ENCODE measurements around the gene CYP27A1.

CYP27A1 gene

DNA sequence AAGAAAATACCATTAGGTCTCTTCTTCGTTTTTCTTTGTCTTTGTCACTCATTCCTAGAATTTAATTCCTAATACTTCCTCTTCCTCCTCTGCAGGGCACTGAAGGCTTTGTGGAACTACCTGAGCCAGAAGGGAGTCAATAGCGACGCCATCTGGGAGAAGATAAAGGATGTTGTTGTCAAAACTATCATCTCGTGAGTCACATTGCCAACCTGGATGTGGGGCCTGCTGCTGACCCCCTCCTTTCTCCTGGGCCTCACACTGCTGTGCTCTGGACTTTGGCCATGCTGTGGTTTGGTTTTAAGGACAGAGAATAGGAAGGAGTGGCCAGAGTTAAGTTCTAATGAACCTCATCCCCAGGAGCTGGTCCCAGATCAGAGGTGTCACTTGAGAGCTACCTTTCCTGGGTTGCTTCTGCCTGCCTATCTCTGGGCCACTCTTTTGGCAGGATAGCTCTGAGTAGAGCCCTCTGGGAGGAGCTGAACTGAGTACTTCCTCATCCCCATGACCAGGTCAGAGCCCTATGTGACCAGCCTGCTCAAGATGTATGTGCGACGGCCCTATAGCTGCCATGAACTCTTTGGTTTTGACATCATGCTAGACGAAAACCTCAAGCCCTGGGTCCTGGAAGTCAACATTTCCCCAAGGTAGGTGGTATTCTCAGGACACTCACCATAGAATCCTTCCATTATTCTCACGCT lies 33.1 kb upstream of the CYP27A1 start:
- ChIA-PET CTCF (interaction anchor here (1.3 kb wide), 1 partner anchor 99 kb away, joined by 4 read pairs; no protein-coding TSS in a partner anchor), POLR2A (no interaction called here)
- TF ChIP-seq NFRKB (IDR thresholded peaks at IDR 0.05) (no peak), BHLHE40 (IDR thresholded peaks at IDR 0.05; ENCODE audit: borderline replicate concordance) (no peak), ELF4 (IDR thresholded peaks at IDR 0.05) (no peak), SUZ12 (IDR thresholded peaks at IDR 0.05) (no peak), ZNF384 (IDR thresholded peaks at IDR 0.05) (no peak), FOXA1 (IDR thresholded peaks at IDR 0.05) (no peak), FOXM1 (IDR thresholded peaks at IDR 0.05; ENCODE audit: borderline replicate concordance) (no peak), SP1 (IDR thresholded peaks at IDR 0.05) (no peak), HDGF (IDR thresholded peaks at IDR 0.05; ENCODE audit: borderline replicate concordance) (no peak), TARDBP (IDR thresholded peaks at IDR 0.05) (no peak), CTBP1 (IDR thresholded peaks at IDR 0.05; ENCODE audit: borderline replicate concordance) (no peak), ARNT (IDR thresholded peaks at IDR 0.05) (no peak), LEF1 (IDR thresholded peaks at IDR 0.05; ENCODE audit: borderline replicate concordance) (no peak)
- TF ChIP-seq, protein P1, sequence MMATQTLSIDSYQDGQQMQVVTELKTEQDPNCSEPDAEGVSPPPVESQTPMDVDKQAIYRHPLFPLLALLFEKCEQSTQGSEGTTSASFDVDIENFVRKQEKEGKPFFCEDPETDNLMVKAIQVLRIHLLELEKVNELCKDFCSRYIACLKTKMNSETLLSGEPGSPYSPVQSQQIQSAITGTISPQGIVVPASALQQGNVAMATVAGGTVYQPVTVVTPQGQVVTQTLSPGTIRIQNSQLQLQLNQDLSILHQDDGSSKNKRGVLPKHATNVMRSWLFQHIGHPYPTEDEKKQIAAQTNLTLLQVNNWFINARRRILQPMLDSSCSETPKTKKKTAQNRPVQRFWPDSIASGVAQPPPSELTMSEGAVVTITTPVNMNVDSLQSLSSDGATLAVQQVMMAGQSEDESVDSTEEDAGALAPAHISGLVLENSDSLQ (IDR thresholded peaks at IDR 0.05) = no peak
- DNase-seq (ENCODE audit: extremely low spot score) = no peak

DNA sequence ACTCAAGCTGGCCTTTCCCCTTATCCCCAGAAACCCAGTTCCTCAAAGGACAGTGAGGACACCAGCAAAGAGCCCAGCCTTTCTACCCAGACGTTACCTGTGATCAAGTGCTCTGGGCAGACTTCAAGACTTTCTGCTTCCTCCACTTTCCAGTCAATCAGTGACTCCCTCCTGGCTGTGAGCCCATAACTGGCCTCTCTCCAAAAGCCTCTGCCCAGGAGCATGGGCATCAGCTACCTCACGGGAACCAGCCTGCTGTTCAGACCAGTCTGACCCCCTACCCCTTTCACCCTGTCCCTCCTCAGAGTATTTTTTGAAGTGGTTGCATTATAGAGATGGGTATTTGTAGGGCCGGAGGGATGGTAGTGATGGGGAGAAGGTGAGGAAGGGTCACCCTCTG lies 27.7 kb upstream of the CYP27A1 start:
- TF ChIP-seq ZNF384 (IDR thresholded peaks at IDR 0.05) (no peak), NFRKB (IDR thresholded peaks at IDR 0.05) (no peak), L3MBTL2 (conservative IDR thresholded peaks at IDR 0.05) (no peak), FOXK2 (IDR thresholded peaks at IDR 0.05) (no peak), HDGF (IDR thresholded peaks at IDR 0.05; ENCODE audit: borderline replicate concordance) (no peak), FOXA1 (IDR thresholded peaks at IDR 0.05) (no peak), LEF1 (IDR thresholded peaks at IDR 0.05; ENCODE audit: borderline replicate concordance) (no peak), SP1 (IDR thresholded peaks at IDR 0.05) (no peak), CTBP1 (IDR thresholded peaks at IDR 0.05; ENCODE audit: borderline replicate concordance) (no peak), FOXM1 (IDR thresholded peaks at IDR 0.05; ENCODE audit: borderline replicate concordance) (no peak), SUZ12 (IDR thresholded peaks at IDR 0.05) (no peak), BHLHE40 (IDR thresholded peaks at IDR 0.05; ENCODE audit: borderline replicate concordance) (no peak), TARDBP (IDR thresholded peaks at IDR 0.05) (no peak), ARNT (IDR thresholded peaks at IDR 0.05) (no peak), ELF4 (IDR thresholded peaks at IDR 0.05) (no peak)
- TF ChIP-seq, protein P1 (IDR thresholded peaks at IDR 0.05) = no peak
- ChIA-PET CTCF (no interaction called here), POLR2A (no interaction called here)
- DNase-seq (ENCODE audit: extremely low spot score) = no peak

DNA sequence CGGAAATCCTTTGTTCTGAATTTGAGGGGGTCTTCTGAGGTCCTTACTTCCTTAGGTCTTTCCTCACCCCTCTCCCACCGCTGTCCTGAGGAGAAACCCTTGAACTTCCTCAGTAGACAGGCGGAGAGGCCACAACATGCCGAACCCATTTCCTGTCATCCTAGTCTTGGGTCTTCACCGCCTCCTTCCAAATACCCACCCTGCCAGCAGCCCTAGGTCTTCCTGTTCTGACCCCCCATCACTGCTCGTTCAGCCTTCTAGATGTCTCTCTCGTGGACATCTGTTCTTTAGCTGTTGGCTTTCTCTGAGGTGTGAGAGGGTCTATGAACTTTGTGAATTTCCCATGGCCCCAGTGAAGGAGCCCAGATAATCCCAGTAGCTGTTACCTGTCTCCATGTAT lies 27.2 kb upstream of the CYP27A1 start:
- DNase-seq (ENCODE audit: extremely low spot score) = no peak
- ChIA-PET CTCF (no interaction called here), POLR2A (no interaction called here)
- TF ChIP-seq ELF4 (IDR thresholded peaks at IDR 0.05) (no peak), CTBP1 (IDR thresholded peaks at IDR 0.05; ENCODE audit: borderline replicate concordance) (no peak), SP1 (IDR thresholded peaks at IDR 0.05) (no peak), TARDBP (IDR thresholded peaks at IDR 0.05) (no peak), ARNT (IDR thresholded peaks at IDR 0.05) (no peak), BHLHE40 (IDR thresholded peaks at IDR 0.05; ENCODE audit: borderline replicate concordance) (no peak), L3MBTL2 (conservative IDR thresholded peaks at IDR 0.05) (no peak), LEF1 (IDR thresholded peaks at IDR 0.05; ENCODE audit: borderline replicate concordance) (no peak), NFRKB (IDR thresholded peaks at IDR 0.05) (no peak), FOXK2 (IDR thresholded peaks at IDR 0.05) (no peak), FOXM1 (IDR thresholded peaks at IDR 0.05; ENCODE audit: borderline replicate concordance) (no peak), SUZ12 (IDR thresholded peaks at IDR 0.05) (no peak), HDGF (IDR thresholded peaks at IDR 0.05; ENCODE audit: borderline replicate concordance) (no peak), ZNF384 (IDR thresholded peaks at IDR 0.05) (no peak), FOXA1 (IDR thresholded peaks at IDR 0.05) (no peak)
- TF ChIP-seq, protein P1 (IDR thresholded peaks at IDR 0.05) = no peak

DNA sequence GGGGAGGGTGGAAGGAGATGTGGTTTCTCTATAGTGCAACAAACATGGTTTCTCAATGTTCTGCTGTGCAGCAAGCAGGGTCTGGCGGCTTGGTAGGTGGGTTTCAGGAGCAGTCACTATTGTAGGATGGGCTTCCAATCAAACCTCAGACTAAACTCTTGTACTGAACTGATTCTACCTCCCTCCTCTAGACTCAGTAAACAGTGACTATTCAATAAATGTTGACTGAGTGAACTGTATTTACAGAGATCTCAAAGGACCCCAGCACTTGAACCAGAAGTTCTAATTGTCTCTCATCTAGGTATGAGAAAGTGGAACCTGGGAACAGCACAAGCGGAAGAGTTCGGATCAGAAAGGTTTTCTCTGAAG lies 26.8 kb upstream of the CYP27A1 start:
- ChIA-PET CTCF (no interaction called here), POLR2A (no interaction called here)
- no peak for DNase-seq (ENCODE audit: extremely low spot score)
- TF ChIP-seq SUZ12 (IDR thresholded peaks at IDR 0.05) = no peak

DNA sequence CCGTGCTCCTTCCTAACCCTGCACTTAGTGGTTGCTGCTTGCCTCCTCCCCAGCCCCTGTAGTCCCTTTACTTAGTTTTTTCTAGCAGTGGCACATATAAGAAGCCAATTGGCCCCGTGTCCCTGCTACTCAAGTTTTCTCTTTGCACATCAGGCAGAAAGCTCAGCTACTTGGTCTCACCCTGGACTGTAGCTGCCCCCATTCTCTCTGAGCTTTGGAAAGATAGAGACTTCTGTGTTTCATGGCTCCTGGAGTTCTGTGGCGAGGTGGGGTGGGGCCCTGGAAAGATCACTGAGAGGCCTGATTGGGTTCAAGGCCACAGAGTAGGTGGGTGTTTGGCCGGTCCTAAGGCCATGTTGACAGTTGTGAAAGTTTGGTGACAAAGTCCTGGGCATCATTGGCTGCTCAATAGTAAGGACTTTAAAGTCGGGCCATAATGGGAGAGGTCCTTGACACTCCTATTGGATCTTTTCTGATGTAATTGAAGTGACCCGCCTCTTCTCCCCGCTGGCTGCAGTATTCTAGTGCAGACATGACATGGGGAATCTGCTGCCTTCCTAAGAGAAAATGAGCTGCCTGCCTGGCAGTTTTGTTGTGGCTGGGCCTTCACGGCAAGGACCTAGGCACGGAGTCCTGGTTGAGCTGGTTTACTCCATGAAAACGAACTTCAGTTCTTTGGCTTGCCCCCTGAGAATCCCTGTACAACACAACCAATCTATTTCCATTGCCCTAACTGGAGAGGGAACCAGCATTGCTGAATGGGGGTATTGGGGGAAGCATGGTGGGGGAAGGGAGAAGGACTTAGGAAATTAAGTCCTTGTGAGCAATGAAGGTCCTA lies 26.2 kb upstream of the CYP27A1 start:
- ChIA-PET CTCF (no interaction called here), POLR2A (no interaction called here)
- DNase-seq (ENCODE audit: extremely low spot score) = no peak
- no peak for TF ChIP-seq NFRKB (IDR thresholded peaks at IDR 0.05)
- TF ChIP-seq TARDBP (IDR thresholded peaks at IDR 0.05) = no peak
- TF ChIP-seq BHLHE40 (IDR thresholded peaks at IDR 0.05; ENCODE audit: borderline replicate concordance) = no peak
- no peak for TF ChIP-seq LEF1 (IDR thresholded peaks at IDR 0.05; ENCODE audit: borderline replicate concordance)
- no peak for TF ChIP-seq HDGF (IDR thresholded peaks at IDR 0.05; ENCODE audit: borderline replicate concordance)
- no peak for TF ChIP-seq SP1 (IDR thresholded peaks at IDR 0.05)
- no peak for TF ChIP-seq CTBP1 (IDR thresholded peaks at IDR 0.05; ENCODE audit: borderline replicate concordance)
- no peak for TF ChIP-seq FOXK2 (IDR thresholded peaks at IDR 0.05)
- no peak for TF ChIP-seq ELF4 (IDR thresholded peaks at IDR 0.05)
- TF ChIP-seq L3MBTL2 (conservative IDR thresholded peaks at IDR 0.05) = no peak
- no peak for TF ChIP-seq ARNT (IDR thresholded peaks at IDR 0.05)
- TF ChIP-seq FOXM1 (IDR thresholded peaks at IDR 0.05; ENCODE audit: borderline replicate concordance) = no peak
- no peak for TF ChIP-seq SUZ12 (IDR thresholded peaks at IDR 0.05)
- no peak for TF ChIP-seq ZNF384 (IDR thresholded peaks at IDR 0.05)
- TF ChIP-seq, protein P1 (IDR thresholded peaks at IDR 0.05) = no peak
- TF ChIP-seq FOXA1 (IDR thresholded peaks at IDR 0.05) = no peak

Data from HEK293T (cell line).